ENCODE data around the gene SLC38A2.

- TF ChIP-seq, protein P1, sequence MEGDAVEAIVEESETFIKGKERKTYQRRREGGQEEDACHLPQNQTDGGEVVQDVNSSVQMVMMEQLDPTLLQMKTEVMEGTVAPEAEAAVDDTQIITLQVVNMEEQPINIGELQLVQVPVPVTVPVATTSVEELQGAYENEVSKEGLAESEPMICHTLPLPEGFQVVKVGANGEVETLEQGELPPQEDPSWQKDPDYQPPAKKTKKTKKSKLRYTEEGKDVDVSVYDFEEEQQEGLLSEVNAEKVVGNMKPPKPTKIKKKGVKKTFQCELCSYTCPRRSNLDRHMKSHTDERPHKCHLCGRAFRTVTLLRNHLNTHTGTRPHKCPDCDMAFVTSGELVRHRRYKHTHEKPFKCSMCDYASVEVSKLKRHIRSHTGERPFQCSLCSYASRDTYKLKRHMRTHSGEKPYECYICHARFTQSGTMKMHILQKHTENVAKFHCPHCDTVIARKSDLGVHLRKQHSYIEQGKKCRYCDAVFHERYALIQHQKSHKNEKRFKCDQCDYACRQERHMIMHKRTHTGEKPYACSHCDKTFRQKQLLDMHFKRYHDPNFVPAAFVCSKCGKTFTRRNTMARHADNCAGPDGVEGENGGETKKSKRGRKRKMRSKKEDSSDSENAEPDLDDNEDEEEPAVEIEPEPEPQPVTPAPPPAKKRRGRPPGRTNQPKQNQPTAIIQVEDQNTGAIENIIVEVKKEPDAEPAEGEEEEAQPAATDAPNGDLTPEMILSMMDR (conservative IDR thresholded peaks at IDR 0.05; ENCODE audit: low read length), result peak; percentile 54
- no peak for TF ChIP-seq EZH2phosphoT487 (IDR thresholded peaks at IDR 0.05; ENCODE audit: borderline replicate concordance)
Observed at GRCh38 chr12:46354111-46354801, 18.3 kb downstream of the SLC38A2 start.
